ENCODE measurements around the gene CYBC1.

The CYBC1 gene

DNA sequence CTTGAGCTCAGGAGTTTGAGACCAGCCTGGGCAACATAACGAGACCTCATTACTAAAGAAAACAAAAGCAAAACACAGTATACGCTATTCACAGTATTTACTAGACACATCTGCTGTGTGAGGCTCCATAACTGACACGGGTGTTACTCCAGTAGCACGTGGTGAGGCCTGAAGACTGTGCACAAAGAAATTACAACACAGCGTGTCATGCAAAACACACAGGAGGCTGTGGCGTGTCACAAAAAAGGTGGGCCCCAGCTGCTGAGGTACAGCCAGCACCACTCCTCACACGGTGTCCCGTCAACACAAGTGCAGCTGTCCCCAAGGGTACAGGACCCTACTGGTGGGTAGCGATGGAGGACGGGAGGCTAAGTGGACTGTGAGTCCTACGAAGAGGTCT lies 2.7 kb downstream of the CYBC1 start:
- DNase-seq (ENCODE audit: low read depth in 2 of 2), result no peak

DNA sequence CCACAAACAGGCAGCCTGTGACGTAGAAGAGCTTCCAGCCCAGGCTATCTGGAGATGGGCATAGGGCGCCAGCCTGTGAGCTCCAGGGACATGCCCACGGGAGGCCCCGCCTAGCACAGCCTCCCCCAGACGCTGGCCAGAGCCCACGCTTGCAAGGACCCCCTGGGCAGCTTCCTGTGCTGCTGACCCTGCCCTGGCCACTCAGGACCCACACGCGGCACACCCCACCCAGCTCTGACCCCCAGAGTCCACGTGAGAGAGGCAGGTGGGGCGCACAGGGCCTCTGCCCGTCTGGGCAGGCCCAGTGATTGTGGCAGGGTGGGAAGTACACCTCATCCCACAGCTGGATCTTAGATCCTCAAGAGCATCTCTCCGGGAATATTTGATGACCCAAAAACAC lies 3.9 kb downstream of the CYBC1 start:
- DNase-seq (ENCODE audit: low read depth in 2 of 2), result no peak

DNA sequence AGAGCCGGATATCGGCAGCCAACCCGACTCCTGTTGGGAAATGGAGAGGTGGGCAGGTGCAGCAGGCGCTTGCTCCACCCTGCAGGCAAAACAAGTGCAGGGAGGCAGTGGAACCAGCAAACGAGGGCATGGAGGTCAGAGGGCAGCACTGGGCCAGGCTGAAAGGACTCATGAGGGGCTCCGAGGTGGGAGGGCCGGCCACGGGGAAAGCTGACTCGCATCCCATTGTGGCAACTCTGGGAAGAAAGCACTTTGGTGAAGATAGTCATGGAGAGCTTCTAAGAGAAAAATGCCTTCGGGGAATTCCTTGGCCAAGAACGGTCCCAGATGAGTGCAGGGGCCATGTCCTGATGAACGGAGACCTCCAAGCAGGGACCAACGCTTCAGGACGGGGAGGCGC lies 4.4 kb downstream of the CYBC1 start:
- no peak for DNase-seq (ENCODE audit: low read depth in 2 of 2)

GRCh38 chr17:82445542-82445941 lies 5.0 kb downstream of the CYBC1 start:
- DNase-seq (ENCODE audit: low read depth in 2 of 2), result no peak

DNA sequence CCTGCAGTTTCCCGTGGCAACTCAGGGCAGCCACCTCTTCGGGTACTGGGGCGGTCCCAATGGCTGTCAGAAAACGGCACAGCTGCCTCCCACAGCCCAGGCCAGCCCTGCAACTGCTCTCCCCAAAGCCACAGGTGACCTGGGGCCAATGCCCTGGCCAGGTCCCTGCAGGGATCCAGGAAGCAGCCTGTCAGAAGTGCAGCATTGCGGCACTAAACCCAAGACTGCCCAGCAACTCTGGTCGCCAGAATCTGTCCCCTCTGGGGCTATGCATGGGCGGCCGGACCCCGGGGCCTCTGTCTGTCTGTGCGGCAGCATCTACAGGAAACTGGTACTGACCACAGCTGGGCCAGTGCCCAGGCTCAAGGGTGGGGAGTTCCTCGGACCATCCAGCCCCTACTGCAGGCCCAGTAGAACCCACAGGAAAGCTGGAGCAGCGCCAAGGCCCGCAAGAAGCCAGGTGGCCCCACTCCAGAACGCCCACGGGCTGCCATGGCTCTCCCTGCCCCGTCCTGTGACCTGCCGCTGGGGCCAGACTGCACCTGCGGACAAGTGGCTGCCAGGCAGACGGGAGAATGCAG lies 5.5 kb downstream of the CYBC1 start:
- DNase-seq (ENCODE audit: low read depth in 2 of 2), result no peak

DNA sequence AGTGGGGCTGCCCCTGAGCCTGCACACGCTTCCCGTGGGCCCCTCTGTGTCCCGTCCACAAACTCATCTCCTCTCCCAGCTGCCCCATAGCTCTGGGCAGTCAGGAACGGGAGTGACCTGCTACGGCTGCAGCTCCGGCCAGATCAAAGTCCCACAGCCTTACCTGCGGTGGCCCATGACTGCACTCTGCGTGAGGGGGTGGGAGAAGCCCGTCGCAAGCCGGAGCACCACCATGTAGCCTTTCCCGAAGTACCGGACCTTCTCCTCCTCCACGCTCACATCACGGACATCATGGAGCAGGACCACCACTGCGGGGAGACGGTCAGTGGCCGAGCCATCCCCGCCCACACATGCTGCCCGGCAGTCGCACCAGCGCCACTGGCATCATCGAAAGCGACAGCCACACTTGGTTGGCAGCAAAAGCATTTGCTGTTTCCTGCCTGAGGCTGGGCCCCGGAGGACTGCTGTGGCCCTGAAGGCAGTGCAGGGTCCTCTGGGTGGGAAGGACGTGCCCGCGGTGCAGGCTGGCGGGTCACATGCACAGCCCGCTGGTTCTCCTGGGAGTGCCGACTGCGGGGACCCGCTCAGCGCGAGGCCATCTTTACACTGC lies 6.2 kb downstream of the CYBC1 start:
- no peak for DNase-seq (ENCODE audit: low read depth in 2 of 2)

GRCh38 chr17:82443465-82444283 lies 6.9 kb downstream of the CYBC1 start:
- DNase-seq (ENCODE audit: low read depth in 2 of 2), result no peak

- no peak for DNase-seq (ENCODE audit: low read depth in 2 of 2)
Observed at GRCh38 chr17:82442643-82443464, 7.7 kb downstream of the CYBC1 start.

GRCh38 chr17:82441691-82442487 lies 8.7 kb downstream of the CYBC1 start:
- no peak for DNase-seq (ENCODE audit: low read depth in 2 of 2)

DNA sequence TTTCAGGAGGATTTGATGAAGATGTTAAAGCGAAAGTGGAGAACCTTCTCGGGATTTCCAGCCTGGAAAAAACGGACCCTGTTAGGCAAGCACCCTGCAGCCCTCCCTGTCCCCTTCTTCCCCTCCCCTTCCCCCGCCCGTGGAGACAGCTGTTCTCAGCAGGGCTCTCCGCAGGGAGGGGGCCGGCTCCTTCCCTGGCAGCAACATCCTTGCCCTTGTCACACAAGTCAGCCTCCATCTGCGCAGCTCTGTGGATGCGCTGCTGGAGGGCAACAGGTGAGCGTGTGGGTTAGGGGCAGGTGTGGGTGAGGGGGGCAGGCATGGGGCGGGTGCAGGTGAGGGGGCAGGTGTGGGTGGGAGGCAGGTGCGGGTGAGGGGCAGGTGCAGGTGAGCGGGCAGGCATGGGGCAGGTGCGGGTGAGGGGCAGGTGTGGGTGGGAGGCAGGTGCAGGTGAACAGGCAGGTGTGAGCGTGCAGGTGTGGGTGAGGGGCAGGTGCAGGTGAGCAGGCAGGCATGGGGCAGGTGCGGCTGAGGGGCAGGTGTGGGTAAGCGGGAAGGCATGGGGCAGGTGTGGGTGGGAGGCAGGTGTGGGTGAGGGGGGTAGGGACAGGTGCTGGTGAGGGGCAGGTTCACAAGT lies 9.4 kb downstream of the CYBC1 start:
- DNase-seq (ENCODE audit: low read depth in 2 of 2), result no peak

- DNase-seq (ENCODE audit: low read depth in 2 of 2), result no peak
Observed at GRCh38 chr17:82440469-82440981, 10.0 kb downstream of the CYBC1 start.

DNA sequence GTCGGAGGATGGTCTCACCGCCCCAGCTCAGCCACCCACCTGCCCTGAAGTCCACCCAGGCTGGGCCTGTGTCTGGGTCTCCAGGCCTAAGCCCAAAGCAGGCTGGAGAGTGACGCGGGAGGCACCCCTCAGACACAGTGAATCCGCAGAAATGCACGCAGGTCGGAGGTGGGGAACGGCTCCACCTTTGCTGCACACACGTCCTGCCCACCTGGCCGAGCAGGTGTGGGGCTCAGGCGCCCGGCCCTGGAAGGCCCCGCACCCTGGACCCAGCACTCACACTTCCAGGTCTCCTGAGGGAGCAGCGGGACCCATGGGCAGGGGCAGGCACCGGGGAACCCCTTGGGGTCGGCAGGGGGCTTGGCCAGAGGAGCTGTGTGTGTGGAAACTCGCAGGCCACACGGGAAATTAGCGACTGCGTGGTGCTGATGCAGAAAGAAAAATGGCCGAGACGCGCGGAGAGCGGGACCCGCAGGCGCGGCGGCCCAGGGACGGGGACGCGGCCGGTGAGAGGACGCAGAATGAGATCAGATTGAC lies 10.7 kb downstream of the CYBC1 start:
- DNase-seq (ENCODE audit: low read depth in 2 of 2), result no peak

- DNase-seq (ENCODE audit: low read depth in 2 of 2), result no peak
Observed at GRCh38 chr17:82439194-82439828, 11.2 kb downstream of the CYBC1 start.

GRCh38 chr17:82438401-82439193 lies 12.0 kb downstream of the CYBC1 start:
- DNase-seq (ENCODE audit: low read depth in 2 of 2), result no peak

GRCh38 chr17:82437325-82437668 lies 13.3 kb downstream of the CYBC1 start:
- DNase-seq (ENCODE audit: low read depth in 2 of 2), result no peak

DNA sequence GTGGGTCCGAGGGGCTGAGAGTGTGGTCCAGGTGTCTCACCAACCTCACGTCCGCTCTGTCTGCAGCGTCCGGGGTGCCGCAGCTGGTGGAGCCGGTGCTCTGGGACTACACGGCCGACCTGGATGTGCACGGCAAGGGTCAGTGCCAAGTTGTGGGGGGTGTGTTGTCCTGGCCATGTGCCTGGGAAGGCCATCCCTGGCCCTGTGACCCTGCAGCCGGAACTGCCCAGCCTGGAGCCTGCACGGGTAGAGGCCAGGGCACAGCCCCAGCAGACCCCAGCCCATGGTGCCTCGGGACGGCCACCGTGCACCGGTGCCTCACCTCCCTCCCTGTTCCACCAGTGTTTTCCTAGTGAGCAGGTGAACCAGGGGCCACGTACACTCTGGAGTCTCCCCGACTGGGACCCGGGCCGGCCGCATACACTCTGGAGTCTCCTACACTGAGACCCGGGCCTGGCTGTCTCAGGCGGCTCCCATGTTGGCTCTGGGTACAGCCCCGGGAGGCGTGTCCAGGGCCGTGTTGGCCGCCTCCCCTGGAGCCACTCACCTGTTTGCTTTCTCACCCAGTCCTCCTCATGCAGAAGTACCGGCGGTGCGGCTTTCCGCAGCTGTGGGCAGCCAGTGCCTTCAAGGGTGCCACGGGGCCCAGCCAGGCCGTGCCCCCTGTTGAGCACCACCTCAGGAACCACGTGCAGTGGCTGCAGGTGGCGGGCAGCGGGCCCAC lies 13.8 kb downstream of the CYBC1 start:
- no peak for DNase-seq (ENCODE audit: low read depth in 2 of 2)

GRCh38 chr17:82435601-82436583 lies 14.7 kb downstream of the CYBC1 start:
- DNase-seq (ENCODE audit: low read depth in 2 of 2), result no peak
